Activated naive CD8-positive, alpha-beta T cell treated with anti-CD3 and anti-CD28 coated beads, Interleukin-2, amount 50 U/mL, for 16 hours (primary cell): ENCODE measurements around the gene FOXS1.

ENCODE experiments used
- DNase-seq: peaks from one replicate; pipeline ENCODE4 v3.0.0-alpha.2; 2020; ENCODE audit warnings: low read depth, low spot score

FOXS1 gene

DNA sequence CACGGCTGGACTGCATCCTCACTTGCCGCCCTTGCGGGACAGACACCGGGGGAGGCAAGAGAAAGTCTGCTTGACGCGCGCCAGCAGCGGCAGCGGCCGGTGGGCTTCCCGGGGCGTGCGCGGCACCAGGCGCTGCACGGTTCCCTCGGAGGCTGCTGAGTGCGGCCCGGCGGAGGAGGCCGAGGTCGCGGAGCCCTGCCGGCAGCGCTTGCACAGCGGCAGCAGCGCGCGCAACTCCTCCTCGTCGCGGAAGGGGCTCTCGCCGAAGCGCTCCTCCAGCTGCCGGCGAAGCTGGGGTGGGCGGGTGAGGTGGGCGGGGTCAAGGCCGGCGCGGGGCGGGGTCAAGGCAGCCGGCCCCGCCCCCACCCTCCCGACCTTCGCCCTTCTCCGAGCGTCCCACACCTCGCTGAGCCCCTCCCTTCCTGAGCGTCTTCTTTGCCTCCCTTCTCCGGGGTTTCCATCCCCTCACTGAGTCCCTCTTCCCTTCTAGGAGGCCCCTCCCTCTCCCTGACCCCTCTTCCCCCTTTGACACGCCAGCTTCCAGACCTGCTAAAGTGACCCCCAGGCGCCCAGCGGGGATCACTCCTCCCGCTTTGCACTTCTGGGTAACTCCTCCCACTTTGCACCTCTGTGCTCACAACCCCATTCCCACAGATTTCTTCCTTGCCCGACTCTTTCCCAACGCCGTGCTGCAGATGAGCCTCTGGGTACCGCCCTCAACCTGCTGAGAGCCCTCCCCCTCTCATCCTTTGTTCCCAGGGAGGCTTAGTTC, 16.2 kb upstream of the FOXS1 start:
- DNase-seq: peak; percentile 47

DNA sequence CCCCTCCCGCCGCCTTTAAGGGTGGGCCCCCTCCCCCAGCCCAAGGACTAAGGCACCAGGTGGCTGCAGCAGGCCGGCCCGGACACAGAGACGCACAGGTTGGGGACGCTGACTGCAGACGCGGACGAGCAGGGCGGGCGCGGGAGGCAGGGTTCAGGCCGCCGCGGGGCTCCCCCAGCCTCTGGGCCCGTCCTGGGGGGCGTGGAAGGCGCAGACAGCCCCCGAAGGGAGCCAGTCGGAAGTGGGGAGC, 15.7 kb upstream of the FOXS1 start:
- DNase-seq: no peak

DNA sequence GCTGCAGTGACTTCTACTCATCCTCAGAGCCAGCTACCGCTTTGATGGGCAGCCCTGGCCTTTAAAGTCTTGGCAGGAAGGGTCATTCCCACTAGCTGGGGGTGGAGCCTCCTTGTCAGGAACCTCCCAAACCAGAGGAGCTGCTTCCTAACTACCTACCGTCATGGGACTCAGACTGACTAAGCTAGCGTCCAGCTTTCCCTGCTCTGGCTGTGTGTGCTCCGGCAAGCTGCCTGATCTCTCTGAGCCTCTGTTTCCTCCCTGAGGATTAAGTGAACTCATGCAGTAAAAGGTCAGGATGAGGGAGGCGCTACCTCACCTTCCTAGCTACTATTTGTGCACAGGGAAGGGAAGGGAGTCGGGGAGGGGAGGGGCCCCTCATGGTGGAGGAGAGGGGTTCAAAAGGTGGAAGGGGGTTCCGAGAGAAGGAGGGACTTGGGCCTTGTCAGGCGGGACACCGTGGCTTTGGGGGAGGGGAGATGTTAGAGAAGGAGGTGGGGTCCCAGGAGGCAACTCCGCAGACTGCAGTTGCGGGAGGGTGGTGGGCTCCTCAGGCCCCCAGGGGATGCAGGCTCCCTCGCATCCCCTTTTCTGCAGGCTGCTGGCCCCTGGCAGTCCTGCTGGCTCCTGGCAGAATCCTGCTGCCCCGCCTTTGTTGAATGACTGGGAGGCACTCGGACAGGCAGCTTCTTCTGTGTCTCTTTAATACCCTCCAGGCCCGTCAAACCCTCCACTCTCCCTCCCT, 15.2 kb upstream of the FOXS1 start:
- DNase-seq: no peak

DNA sequence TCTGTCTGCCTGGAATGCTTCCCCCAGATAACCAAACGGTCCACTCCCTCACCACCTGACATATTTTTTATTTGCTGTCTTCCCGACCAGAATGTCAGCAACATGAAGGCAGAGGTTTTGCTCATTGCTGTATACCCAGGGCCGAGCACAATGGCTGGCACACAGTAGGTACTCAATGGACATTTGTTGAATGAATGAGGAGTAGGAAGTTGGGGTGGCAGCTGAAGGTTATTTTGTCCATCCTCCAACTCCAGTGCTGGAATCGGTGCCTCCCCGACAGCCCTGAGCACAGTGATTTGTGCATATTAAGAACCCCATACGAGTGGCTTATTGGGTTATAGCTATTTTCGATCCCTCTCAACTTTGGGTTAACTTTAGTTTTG, 14.6 kb upstream of the FOXS1 start:
- no peak for DNase-seq

DNA sequence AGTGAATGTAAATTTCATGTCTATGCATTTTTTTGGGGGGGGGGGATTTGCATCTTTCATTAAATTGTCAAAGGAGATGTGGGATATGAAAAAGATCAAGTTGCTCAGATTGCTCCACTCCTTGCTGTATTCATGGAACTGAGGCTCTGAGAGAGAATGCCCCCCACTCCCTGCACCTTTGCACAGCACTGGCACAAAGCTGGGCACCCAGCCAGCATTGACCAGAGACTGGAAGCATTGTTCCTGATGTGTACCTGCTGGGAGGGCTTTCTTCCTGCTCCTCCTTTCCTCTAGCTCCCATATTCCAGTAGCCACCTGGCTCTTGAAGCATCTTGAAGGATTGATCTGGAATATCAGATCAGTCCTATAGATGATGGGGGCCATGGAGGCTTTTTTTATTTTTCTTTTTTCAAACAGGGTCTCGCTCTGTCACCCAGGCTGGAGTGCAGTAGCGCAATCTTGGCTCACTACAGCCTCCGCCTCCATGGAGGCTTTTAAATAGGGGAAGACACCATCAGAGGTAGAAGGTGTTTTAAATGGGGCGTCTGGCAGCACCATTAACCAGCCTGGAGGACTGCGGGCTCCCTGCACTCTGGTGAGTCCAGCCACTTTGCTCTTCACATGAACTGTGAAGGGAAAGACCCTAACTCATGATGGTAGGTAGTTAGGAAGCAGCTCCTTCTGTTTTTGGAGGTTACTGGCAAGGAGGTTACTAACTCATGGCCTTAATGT, 14.0 kb upstream of the FOXS1 start:
- DNase-seq: no peak

DNA sequence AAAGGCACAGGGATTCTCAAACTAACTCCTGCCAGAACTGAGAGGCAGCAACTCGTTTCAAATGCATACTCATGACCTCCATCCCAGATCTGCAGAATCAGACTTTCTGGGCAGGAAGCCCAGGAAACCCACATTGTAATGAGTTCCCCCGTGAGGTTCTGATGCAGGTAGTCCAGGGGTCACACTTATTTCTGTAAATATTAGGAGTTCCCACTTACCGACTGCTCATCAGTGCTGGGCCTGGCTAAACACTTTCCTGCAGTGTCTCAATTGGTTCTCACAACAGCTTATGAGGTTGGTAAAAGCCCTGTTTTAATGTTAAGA, 13.3 kb upstream of the FOXS1 start:
- DNase-seq: no peak

DNA sequence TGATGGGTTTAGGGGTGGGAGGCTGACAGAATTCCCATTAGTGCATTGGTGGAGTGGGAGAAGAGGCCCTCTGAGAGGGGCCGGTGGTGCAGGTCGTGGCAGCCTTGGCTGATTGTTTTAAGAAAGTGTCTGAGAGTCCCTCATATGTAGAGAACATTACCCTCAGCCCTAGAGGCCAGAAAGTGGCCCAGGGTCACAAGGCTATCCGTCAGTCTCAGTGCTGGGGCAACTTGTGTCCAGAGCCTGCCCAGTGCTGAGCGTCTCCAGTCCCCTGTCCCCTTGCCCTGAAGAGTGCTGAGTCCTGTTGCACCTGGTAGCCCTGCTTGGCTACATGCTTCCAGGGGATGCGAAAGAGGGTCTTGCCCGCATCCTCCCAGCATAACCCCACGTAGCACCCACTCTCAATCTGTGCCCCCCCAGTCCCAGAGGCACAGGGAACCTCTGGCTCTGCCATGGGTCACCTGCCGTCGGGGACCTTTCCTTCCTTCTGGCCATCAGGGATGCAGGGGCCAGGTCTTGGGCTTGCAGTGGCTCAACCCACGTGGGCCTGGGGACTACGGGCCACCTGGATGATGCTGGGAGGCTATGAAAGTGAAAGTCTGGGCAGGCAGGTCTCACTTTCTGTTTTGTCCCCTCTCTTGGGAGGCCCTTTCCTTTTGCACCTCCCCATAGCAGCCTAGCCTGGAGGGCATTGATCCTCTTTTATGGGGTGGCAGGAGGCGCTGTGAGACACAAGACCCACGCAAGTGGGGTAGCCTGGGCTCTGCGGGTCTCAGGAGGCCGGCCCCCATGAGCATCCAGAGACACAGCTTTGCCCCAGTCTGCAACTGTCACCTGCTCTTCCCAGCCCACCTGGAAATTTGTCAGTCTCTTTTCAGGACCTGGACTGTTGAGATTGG, 12.7 kb upstream of the FOXS1 start:
- no peak for DNase-seq

DNA sequence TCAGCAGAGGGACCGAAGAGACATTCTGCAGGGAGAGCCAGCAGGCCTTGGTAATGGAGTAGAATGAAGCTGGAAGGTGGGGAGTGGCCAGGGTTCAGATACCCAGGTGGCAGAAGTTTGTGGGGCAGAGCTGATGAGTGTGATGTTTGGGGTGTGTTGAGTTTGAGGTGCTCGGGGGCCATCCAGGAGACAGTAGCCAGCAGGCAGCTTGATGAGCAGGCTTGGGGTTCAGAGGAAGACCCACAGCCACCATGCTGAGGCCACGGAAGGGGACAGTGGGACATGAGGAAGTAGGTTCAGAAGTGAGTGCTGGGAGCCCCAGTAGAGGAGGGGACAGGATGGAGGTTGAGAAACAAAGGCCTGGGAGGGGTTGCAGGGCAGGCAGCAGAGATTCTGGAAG, 11.1 kb upstream of the FOXS1 start:
- no peak for DNase-seq

DNA sequence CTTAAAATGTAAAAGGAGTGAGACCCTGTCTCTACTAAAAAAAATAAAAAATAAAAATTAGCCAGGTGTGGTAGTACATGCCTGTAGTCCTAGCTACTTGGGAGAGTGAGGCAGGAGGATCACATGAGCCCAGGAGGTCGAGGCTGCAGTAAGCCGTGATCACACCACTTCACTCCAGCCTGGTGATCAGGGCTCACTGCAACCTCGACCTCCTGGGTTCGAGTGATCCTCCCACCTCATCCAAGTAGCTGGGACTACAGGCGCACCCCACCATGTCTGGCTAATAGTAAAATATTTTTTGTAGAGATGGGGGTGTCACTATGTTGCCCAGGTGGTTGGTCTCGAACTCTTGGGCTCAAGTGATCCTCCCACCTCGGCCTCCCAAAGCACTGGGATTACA, 8.1 kb upstream of the FOXS1 start:
- no peak for DNase-seq

DNA sequence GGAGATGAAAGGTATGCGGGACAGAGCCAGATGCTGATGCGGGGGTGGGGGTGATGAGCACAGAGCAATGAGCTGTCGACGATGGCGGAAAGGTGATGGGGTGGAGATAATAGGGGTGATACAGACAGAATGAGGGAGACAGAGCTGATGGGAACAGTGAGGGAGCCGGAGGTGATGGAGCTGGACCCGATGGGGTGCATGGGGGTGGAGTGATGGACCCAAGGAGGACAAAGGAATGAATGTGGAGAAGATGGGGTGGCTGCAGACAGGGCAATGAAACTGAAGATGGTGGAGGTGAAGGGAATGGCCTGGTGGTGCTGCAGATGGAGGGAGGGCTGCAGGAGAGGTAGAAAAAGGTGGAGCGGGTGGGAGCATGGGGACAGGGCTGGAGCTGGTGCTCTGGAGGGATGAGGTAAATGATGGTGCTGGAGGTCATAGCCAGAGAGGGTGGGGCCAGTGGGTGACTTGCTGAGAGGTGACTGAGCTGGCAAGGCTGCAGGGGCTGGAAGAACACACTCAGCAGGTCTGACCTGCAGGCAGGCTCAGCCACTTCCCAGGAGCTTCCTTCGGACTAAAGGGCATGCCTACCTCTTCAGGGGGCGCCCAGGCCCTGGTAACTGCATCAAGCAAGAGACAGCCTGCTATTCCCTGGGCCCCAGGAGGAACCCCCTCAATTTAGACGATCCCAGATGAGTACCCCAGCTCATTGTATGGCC, 6.0 kb upstream of the FOXS1 start:
- no peak for DNase-seq

DNA sequence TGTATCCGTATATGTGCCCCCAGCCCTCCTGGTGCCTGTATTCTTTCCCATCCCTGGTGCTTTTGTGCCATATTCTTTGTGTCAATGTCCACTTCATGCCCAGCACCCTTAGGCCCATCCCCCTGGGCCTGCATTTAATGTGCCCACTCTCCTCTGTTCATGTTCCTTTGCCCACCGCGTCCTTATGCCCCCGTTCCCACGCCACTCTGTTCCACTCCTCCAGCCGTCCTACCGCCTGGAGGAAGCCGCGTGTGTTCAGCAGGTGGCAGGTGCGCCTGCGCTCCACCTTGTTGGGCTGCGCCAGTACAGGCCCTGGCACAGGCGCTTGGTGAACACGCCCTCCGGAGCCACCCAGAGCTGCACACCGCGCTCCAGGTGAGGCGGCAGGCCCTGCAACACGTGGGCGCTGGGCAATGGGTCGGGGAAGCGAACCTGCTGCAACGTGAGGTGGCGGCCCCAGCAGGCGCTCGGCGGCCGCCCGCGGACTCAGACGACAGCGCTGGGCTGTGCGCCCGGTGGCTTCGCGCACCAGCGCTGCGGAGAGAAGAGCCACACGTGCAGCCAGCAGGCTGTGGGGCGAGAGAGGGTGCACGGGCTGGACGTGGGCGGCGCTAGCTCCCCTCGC, 4.0 kb upstream of the FOXS1 start:
- DNase-seq: no peak

DNA sequence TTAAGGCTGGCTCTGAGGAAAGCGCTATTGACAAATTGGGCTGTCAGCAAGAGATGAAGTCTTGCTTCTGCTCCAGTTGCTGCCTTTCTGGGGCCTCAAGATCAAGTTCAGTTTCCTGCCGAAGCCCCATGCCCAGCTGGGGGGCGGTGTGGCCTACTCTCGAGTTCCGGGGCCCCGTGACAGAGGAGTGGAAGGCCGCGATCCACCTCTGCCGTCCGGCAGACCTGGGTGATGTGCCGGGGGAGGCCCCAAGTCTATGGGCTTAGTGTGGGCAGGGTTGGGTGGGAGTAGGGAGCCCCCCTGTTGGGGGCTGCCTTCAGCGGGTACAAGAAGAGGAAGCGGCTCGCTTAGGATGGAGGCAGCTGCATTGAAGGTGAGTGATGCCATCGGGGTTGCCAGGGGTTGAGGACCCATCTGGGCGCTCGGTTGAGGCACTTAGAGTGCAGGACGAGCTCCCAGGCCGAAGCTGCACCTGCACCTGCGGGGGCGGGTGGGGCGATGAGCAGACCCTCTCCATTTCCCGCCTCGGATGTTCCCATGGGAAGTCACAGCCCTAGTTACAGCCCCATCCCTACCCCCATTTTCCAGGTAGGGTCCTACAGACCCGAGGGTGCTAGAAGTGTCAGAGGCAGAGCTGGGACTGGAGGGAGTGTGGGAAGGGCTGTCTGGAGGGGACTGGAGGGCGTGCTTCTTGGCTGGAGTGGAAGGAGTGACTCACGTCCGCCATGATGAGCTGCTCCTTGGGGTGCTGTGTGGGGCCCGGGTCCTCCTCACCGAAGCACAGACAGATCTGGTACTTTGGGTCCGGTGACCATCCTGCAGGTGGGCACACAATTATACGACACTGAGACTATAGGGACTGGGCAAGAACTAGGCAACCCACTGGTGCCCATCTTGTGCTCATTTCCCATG, 2.9 kb upstream of the FOXS1 start:
- DNase-seq: no peak

DNA sequence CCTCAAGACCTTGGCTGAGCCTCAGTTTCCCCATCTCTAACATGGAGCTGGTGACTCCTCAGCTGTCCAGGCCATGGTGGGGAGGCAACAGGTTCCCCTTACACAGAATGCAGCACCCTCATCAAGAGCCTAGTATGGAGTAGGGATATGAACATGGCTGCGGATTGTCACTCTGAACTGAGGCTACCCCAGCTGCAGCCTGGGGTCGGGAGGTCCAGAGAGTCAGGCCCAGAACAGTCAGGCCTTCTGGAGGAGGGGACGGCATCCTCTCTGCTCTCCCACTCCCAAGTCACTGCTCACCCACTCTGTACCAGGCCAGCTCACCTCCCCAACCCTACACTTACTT, 1.4 kb upstream of the FOXS1 start:
- DNase-seq: no peak

DNA sequence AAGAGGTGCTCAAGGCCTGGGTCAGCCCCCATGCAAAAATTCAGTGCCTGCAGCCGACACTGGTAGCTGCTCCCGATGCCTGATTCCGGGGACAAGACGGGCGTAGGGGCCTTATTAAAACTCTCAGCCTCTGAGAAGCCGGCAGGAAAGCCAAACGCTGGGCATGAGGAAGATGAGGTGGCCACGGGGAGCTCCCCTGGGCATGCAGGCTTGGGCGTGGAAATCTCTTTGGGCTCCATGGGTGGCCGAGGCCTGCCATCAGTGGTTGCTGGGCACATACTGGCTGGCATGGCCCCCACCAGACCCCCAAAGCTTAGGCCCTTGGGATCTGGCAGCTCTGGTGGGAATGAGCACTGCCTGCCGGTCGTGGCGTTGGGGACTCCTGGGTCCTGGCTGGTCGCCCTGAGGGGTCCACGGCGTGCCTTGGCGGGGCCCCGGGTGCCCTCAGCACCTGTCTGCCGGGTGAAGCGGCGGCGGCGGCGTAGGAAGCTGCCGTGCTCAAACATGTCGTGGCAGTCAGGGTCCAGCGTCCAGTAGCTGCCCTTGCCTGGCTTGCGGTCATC, 586 bp downstream of the FOXS1 start:
- DNase-seq: no peak

DNA sequence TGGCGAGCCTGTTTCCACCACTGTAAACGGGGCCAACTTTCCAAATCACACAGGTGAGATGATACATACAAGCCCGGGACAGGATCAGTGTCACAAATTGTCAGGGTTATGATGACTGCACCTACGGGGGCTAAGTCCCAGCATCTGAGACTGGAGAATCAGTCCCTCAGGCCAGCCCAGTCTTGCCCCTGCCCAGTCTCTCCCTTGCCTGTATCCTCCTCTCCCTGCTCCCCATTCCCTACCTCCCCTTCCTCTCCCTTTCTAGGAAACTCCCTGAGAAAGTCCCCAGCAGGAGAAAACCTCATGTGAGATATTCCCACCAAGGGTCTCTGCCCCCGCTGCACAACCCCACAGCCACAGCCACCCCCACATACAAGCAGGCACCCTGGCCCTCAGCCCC, 1.5 kb downstream of the FOXS1 start:
- DNase-seq: no peak

DNA sequence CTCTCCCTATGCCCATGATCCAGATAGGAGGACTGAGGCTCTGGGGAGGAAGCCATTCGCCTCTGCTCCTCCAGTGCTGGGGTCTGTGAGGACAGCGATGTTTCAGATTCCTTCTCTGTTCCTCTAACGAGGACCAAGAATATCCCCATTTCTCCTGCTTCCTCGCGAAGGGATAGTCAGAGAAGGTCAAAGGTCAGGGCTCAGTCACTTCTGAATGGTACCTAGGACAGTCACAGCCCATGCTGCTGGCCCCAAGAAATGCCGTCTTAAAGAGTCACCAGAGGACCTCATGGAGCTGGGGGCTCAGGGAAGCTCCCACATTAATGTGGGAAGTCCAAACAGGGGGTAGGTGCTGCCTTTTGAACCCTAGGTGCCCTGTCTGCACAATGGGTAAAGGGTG, 2.1 kb downstream of the FOXS1 start:
- no peak for DNase-seq

DNA sequence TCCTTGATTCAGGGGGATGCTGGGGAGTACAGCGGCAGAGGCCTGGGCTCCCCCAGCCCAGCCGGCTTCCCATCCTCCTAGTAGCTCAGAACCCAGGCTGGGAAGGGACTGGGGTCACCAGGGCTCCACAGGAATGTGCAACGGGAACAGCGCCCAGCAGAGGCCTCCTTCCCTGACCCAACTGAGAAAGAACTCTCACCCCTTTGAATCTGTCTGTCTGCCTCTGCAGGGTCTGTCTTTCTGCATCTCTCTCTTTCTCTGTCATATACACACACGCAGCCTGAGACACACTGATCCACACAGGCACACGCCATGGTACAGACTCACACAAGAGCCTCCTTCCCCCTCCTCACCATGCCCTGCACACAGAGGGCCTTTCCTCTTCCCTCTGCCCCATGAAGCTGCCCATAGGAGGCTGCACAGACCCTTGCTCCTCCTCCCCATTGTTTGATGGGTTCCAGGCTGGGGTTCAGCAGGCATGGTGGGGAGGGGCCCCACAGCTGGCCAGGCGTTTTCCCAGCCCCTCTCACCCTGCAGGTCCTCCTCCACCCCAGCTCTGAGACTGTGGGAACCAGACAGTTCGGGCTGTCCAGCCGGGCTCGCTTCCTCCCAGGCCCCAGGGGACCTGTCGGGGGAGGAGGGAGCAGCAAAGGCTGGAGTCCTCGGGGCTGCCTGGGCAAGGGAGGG, 2.8 kb downstream of the FOXS1 start:
- DNase-seq: no peak

DNA sequence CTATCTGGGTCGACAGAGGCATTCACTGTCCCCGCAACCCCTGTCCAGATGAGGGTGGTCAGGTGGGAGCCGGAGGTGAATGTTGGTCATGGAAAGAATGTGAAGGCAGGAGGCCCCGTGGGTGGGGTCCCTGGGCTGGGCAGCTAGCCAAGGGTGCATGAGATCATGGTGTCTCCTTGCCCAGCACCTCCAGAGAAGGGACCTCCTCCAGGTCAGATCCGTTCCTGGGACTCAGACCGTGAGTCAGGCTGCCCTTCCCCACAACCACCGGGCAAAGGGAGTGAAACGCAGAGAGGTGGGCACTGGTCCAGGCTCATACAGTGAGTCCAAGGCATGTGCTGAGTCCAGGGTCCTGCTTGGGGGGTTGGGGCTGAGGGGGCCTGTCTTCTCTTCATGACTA, 3.5 kb downstream of the FOXS1 start:
- no peak for DNase-seq
